Neural cell (in vitro differentiated cells): ENCODE data around the gene MBD6. TPM values are rescaled to one million over a fixed set of nuclear protein-coding genes. Genes with fewer than 3 reads are reported as not detected.
"Not testable (repeated sequence)": the region's sequence is repeated elsewhere in the genome, so short reads cannot be mapped to it uniquely, and the experiment has no call there.

Experiments
- H2AFZ ChIP-seq: fragments of 200-600, 300-800 bp; sonication (generic), shearing (Covaris generic); 2 replicates; pipeline ENCODE4 v1.6.0; 2014; ENCODE audit warnings: low read depth, mild to moderate bottlenecking, antibody characterized with exemption, low read length, moderate library complexity
- H3F3A ChIP-seq: fragments of 200-600 bp; shearing (Covaris generic); 2 replicates; pipeline ENCODE4 v1.6.1; 2016; ENCODE audit warnings: mild to moderate bottlenecking, moderate library complexity, mixed read lengths, antibody characterized with exemption, low read length; ENCODE audit not compliant: insufficient read depth, poor library complexity, severe bottlenecking
- H3K27ac ChIP-seq: fragments of 200-600, 300-800 bp; sonication (generic), shearing (Covaris generic); 2 replicates; pipeline ENCODE4 v1.5.1; 2014; ENCODE audit warnings: mild to moderate bottlenecking, low read length, moderate library complexity
- H3K27me3 ChIP-seq: fragments of 300-800, 200-600 bp; sonication (generic), shearing (Covaris generic); 2 replicates; pipeline ENCODE4 v1.6.0; 2014; ENCODE audit warnings: mild to moderate bottlenecking, low read depth, low read length, moderate library complexity; ENCODE audit not compliant: insufficient read depth
- H3K36me3 ChIP-seq: fragments of 300-800, 200-600 bp; sonication (generic), shearing (Covaris generic); 2 replicates; pipeline ENCODE4 v1.5.1; 2014; ENCODE audit warnings: mild to moderate bottlenecking, antibody characterized with exemption, low read length, moderate library complexity; ENCODE audit not compliant: insufficient read depth
- H3K4me2 ChIP-seq: fragments of 300-800, 200-600 bp; sonication (generic), shearing (Covaris generic); 2 replicates; pipeline ENCODE4 v1.6.0; 2014; ENCODE audit warnings: mild to moderate bottlenecking, low read length
- H3K4me3 ChIP-seq: fragments of 300-800, 200-600 bp; sonication (generic), shearing (Covaris generic); 2 replicates; pipeline ENCODE4 v1.5.1; 2014; ENCODE audit warnings: mild to moderate bottlenecking, low read length, moderate library complexity
- H3K79me2 ChIP-seq: fragments of 200-600 bp; shearing (Covaris generic); replicated peaks from 2 replicates; pipeline ENCODE4 v1.6.0; 2014; ENCODE audit warnings: mild to moderate bottlenecking, low read length, moderate library complexity; ENCODE audit not compliant: insufficient read depth
- H3K9ac ChIP-seq: fragments of 300-800, 200-600 bp; sonication (generic), shearing (Covaris generic); 2 replicates; pipeline ENCODE4 v1.6.1; 2016; ENCODE audit warnings: mild to moderate bottlenecking, low read length, mixed read lengths
- H3K9me2 ChIP-seq: fragments of 200-600 bp; shearing (Covaris generic); 2 replicates; pipeline ENCODE4 v1.6.1; 2016; ENCODE audit warnings: mild to moderate bottlenecking, low read length, mixed read lengths; ENCODE audit not compliant: insufficient read depth
- H3K9me3 ChIP-seq: fragments of 200-600, 300-800 bp; sonication (generic), shearing (Covaris generic); 2 replicates; pipeline ENCODE4 v1.6.1; 2016; ENCODE audit warnings: mild to moderate bottlenecking, mixed run types, low read length, moderate library complexity, mixed read lengths
- H4K20me1 ChIP-seq: fragments of 200-600 bp; shearing (Covaris generic); 2 replicates; pipeline ENCODE4 v1.6.1; 2016; ENCODE audit warnings: mild to moderate bottlenecking, mixed run types; ENCODE audit not compliant: insufficient read depth
- CTCF ChIP-seq: fragments of 450-650 bp; IDR thresholded peaks from 2 replicates; pipeline ENCODE4 v1.5.1; 2014; ENCODE audit warnings: antibody characterized with exemption, mild to moderate bottlenecking, moderate library complexity; ENCODE audit not compliant: poor library complexity, severe bottlenecking
- EP300 ChIP-seq: fragments of 450-650 bp; conservative IDR thresholded peaks from 2 replicates; pipeline ENCODE4 v1.6.1; 2014; ENCODE audit warnings: antibody characterized with exemption, mild to moderate bottlenecking, moderate library complexity; ENCODE audit not compliant: poor library complexity, severe bottlenecking
- EZH2 ChIP-seq: fragments of 200-600, 300-800 bp; shearing (Covaris generic), sonication (generic); IDR thresholded peaks from 2 replicates; pipeline ENCODE4 v1.6.1; 2014; ENCODE audit warnings: antibody characterized with exemption, low read length, borderline replicate concordance, mild to moderate bottlenecking; ENCODE audit not compliant: insufficient read depth, poor library complexity, severe bottlenecking
- MXI1 ChIP-seq: fragments of 450-650 bp; conservative IDR thresholded peaks from 2 replicates; pipeline ENCODE4 v1.6.1; 2014; ENCODE audit warnings: antibody characterized with exemption, mild to moderate bottlenecking; ENCODE audit not compliant: poor library complexity, severe bottlenecking
- POLR2AphosphoS5 ChIP-seq: IDR thresholded peaks from 2 replicates; pipeline ENCODE4 v1.6.1; 2012
- RAD21 ChIP-seq: fragments of 450-650 bp; conservative IDR thresholded peaks from 2 replicates; pipeline ENCODE4 v1.6.1; 2014; ENCODE audit warnings: antibody characterized with exemption, mild to moderate bottlenecking, moderate library complexity
- SMC3 ChIP-seq: fragments of 450-650 bp; conservative IDR thresholded peaks from 2 replicates; pipeline ENCODE4 v1.6.1; 2014; ENCODE audit warnings: antibody characterized with exemption, mild to moderate bottlenecking, moderate library complexity; ENCODE audit not compliant: poor library complexity
- TAF1 ChIP-seq: IDR thresholded peaks from 2 replicates; pipeline ENCODE4 v1.6.1; 2012; ENCODE audit warnings: low read depth
- polyA plus RNA-seq: library from polyadenylated mRNA; depleted of rRNA; stranded (reverse); fragments of >200 nt; gene quantifications from 2 replicates; pipeline ENCODE4 v1.2.3, GENCODE V29; 2014
- TF ChIP-seq, protein P1 (sequence below): IDR thresholded peaks from 2 replicates; pipeline ENCODE4 v1.6.1; 2012; ENCODE audit warnings: borderline replicate concordance

The MBD6 gene
- polyA plus RNA-seq, 1 donor from 2014 or later = 2.1 TPM

DNA sequence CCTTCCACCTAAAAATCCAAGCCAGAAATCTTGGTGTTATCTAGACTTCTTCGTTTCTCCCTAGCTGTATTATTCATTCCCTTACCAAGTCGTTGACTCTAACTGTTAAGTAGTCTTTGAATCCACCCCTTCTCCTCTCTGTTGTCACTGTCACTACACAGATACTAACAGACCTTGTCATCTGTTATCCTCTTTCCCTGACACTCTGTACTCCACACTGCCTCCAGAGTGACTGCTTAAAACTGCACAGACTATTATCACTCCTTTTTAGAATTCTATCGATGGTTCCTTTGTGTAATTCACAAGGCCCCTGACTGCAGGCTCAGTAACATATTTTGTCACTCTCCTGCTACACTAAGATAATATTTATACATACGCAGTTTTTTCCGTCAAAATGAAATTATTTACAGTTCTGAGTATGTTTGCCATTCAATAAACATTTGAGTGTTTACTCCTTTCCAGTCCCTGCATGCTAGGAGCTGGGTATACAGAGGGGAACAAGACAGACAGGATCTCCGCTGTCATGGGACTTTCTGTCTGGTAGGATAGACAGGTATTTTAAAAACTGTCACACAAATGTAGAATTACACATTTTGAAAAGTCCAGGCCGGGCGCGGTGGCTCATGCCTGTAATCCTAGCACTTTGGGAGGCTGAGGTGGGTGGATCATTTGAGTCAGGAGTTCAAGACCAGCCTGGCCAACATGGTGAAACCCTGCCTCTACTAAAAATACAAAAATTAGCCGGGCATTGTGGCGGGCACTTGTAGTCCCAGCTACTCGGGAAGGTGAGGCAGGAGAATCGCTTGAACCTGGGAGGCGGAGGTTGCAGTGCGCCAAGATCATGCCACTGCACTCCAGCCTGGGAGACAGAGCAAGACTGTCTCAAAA is 31.0 kb upstream of the MBD6 start:
- H4K20me1 ChIP-seq = no peaks in the 10 kb centered on the region
- H2AFZ ChIP-seq = no peak overlapping the region
- H3K9ac ChIP-seq = peak overlapping the region; percentile 39
- no peak for TF ChIP-seq TAF1
- TF ChIP-seq, protein P1, sequence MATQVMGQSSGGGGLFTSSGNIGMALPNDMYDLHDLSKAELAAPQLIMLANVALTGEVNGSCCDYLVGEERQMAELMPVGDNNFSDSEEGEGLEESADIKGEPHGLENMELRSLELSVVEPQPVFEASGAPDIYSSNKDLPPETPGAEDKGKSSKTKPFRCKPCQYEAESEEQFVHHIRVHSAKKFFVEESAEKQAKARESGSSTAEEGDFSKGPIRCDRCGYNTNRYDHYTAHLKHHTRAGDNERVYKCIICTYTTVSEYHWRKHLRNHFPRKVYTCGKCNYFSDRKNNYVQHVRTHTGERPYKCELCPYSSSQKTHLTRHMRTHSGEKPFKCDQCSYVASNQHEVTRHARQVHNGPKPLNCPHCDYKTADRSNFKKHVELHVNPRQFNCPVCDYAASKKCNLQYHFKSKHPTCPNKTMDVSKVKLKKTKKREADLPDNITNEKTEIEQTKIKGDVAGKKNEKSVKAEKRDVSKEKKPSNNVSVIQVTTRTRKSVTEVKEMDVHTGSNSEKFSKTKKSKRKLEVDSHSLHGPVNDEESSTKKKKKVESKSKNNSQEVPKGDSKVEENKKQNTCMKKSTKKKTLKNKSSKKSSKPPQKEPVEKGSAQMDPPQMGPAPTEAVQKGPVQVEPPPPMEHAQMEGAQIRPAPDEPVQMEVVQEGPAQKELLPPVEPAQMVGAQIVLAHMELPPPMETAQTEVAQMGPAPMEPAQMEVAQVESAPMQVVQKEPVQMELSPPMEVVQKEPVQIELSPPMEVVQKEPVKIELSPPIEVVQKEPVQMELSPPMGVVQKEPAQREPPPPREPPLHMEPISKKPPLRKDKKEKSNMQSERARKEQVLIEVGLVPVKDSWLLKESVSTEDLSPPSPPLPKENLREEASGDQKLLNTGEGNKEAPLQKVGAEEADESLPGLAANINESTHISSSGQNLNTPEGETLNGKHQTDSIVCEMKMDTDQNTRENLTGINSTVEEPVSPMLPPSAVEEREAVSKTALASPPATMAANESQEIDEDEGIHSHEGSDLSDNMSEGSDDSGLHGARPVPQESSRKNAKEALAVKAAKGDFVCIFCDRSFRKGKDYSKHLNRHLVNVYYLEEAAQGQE = no peak
- TF ChIP-seq SMC3 = no peak
- TF ChIP-seq POLR2AphosphoS5 = no peak
- TF ChIP-seq RAD21 = no peak
- no peak for TF ChIP-seq EZH2
- peak; percentile 63 for TF ChIP-seq CTCF
- no peak for TF ChIP-seq MXI1
- TF ChIP-seq EP300 = peak; percentile 21
- no peaks in the 10 kb centered on the region for H3K27me3 ChIP-seq
- H3K4me3 ChIP-seq = no peak overlapping the region
- no peaks in the 10 kb centered on the region for H3K9me3 ChIP-seq
- H3K36me3 ChIP-seq = peaks cover 4% of the 10 kb centered on the region
- H3K9me2 ChIP-seq = no peaks in the 10 kb centered on the region
- H3K27ac ChIP-seq = peak overlapping the region; percentile 66
- H3K79me2 ChIP-seq = peaks cover 15% of the 10 kb centered on the region
- H3K4me2 ChIP-seq = no peak overlapping the region
- H3F3A ChIP-seq = no peaks in the 10 kb centered on the region

- not testable (repeated sequence) for H3K27ac ChIP-seq, H3K9ac ChIP-seq, H3K4me3 ChIP-seq, H3K36me3 ChIP-seq, H4K20me1 ChIP-seq, H3K9me2 ChIP-seq, H2AFZ ChIP-seq, H3K79me2 ChIP-seq, H3K9me3 ChIP-seq, H3K4me2 ChIP-seq, H3F3A ChIP-seq, H3K27me3 ChIP-seq
Measured at GRCh38 chr12:57495051-57495701, 27.4 kb upstream of the MBD6 start.
